Measurements from ENCODE around the gene WDR88. TPM values are rescaled to one million over a fixed set of nuclear protein-coding genes. Genes with fewer than 3 reads are reported as not detected.

The WDR88 gene
- total RNA-seq, 4 donors from 2014 or later, result not detected

DNA sequence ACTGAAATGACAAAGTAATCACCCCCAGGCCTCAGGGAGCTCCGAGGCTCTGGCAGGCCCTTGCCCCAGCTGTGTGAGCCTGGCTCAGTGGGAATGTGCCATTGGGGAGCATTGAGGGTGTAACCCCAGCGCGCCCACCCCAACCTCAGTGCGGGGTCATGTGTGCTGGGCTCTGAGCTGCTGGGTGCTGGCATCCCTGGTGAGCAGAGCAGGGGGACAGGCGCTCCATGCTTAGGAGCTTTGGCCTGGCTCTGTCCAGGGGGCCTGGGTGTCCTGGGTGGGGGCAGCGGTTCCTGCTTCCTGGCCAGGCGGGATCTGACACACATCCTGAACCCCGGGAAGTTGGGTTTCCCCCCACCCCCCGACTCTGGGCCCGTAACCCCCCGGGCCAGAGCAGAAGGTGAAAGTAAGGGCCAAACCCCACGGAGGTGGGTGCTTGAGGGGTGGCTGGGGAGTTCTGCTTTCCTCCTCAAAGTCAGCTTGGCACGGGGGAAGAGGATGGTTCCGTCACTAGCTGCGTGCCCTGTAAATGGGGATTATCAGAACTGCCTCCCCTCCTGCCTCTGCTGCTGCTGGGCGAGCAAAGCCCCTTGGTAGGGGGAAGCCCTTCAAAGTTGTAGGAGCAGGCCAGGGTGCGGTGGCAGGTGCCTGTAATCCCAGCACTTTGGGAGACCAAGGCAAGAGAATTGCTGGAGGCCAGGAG lies 63.9 kb downstream of the WDR88 start:
- Histone ChIP-seq H3K27ac (no peak overlapping the region), H3K4me3 (replicated peaks in 1 of 3) (peak overlapping the region in 1 of 3 donors; percentile 45), H3K36me3 (no peaks in the 10 kb centered on the region), H3K9me3 (no peaks in the 10 kb centered on the region), H3K27me3 (no peaks in the 10 kb centered on the region), H3K4me1 (peaks cover 8% of the 10 kb centered on the region in 2 donors)
- intact Hi-C loops (cut with DNase I), result no loop called here
- TF ChIP-seq POLR2A (IDR thresholded peaks at IDR 0.05), result no peak
- TF ChIP-seq, protein P1, sequence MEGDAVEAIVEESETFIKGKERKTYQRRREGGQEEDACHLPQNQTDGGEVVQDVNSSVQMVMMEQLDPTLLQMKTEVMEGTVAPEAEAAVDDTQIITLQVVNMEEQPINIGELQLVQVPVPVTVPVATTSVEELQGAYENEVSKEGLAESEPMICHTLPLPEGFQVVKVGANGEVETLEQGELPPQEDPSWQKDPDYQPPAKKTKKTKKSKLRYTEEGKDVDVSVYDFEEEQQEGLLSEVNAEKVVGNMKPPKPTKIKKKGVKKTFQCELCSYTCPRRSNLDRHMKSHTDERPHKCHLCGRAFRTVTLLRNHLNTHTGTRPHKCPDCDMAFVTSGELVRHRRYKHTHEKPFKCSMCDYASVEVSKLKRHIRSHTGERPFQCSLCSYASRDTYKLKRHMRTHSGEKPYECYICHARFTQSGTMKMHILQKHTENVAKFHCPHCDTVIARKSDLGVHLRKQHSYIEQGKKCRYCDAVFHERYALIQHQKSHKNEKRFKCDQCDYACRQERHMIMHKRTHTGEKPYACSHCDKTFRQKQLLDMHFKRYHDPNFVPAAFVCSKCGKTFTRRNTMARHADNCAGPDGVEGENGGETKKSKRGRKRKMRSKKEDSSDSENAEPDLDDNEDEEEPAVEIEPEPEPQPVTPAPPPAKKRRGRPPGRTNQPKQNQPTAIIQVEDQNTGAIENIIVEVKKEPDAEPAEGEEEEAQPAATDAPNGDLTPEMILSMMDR (IDR thresholded peaks at IDR 0.05), result no peak
- no peak for DNase-seq
- 68 to 89% methylated on average over 6 to 12 of the region's 17 CpGs for WGBS, 2 donors

DNA sequence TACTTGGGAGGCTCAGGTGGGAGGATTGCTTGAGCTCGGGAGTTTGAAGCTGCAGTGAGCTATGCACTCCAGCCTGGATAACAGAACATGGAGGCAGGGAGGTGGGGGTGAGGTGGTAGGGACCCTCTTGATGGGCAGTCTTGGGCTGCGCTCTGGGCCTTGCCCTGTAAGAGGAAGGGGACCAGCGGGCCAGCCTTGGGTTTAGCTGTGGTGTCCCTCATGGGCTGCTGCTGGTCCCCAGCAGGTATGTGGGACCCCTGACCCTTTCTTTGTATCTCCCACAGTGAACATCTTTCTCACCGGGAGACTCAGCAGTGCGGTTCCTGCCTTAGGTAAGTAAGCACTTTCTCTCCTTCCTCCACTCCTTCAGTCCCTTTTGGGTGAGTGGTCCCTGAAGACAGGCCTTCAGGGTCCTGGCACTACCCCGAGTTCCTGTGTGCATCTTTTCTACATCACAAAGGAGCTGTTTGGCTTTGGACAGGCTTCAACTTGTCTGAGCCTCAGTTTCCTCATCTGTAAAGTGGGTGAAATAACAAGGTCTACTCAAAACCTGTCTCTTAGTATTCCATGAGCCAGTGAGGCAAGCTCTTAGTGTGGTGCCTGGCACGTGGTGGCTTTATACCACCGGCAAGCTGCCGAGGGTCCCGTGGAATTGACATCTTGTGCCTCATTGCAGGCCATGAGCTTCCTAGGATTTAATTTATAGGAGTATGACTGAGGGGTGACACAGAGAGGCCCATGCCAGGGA lies 64.7 kb downstream of the WDR88 start:
- no peak overlapping the region for H3K4me3 ChIP-seq (replicated peaks in 1 of 3)
- H3K4me1 ChIP-seq, result peaks cover 8% of the 10 kb centered on the region in 2 donors
- TF ChIP-seq POLR2A (IDR thresholded peaks at IDR 0.05), result no peak
- TF ChIP-seq, protein P1 (IDR thresholded peaks at IDR 0.05), result no peak
- no peak for DNase-seq
- no peaks in the 10 kb centered on the region for H3K27me3 ChIP-seq
- intact Hi-C loops (cut with DNase I), result no loop called here
- H3K9me3 ChIP-seq, result no peaks in the 10 kb centered on the region
- no peaks in the 10 kb centered on the region for H3K36me3 ChIP-seq
- no peak overlapping the region for H3K27ac ChIP-seq
- WGBS, 2 donors, result 92 to 95% methylated on average over 10 of the region's 10 CpGs

DNA sequence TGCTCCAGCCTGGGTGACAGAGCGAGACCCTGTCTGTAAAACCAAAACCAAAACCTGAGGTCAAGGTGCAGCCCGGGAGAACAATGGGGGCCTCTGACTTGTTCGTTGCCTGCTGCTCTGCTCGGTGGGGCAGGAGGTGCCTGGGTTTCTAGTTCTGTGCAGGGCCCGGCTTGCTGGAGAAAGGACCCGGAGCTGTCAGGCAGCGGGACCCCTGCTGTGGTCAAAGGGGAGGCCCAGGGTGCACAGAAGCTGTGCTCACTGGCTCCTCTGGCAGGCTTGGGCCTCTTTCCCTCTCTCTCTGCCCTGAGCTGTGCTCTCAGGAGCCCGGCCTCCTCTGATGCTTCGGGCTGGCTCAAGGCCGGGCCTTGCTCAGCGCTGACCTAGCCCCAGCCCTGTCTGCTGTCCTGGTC lies 65.7 kb downstream of the WDR88 start:
- WGBS, 2 donors, result 86 to 96% methylated on average over 8 to 10 of the region's 11 CpGs
- DNase-seq, result no peak
- peaks cover 8% of the 10 kb centered on the region in 2 donors for H3K4me1 ChIP-seq
- no peaks in the 10 kb centered on the region for H3K27me3 ChIP-seq
- no peaks in the 10 kb centered on the region for H3K9me3 ChIP-seq
- TF ChIP-seq, protein P1 (IDR thresholded peaks at IDR 0.05), result no peak
- no peaks in the 10 kb centered on the region for H3K36me3 ChIP-seq
- no peak overlapping the region for H3K27ac ChIP-seq
- no peak overlapping the region for H3K4me3 ChIP-seq (replicated peaks in 1 of 3)
- intact Hi-C loops (cut with DNase I), result no loop called here

DNA sequence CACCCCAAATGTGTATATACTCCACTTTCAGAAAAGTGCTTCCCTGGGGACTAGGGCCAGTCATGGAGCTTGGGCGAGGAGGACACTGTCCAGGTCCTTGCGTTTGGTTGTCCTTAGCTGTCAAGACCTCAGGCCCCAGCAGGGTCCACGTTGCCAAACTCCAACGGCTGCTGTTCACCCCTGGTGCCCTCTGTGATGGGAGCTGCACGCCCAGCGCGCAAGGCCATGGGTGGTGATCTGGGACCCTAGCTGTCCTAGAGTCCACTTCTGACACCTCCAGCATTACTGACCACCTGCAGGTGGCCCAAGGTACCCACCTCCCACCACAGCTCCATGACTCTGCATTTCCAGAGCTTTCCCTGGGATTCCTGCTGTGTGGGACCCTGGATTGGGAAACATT lies 66.3 kb downstream of the WDR88 start:
- TF ChIP-seq, protein P1 (IDR thresholded peaks at IDR 0.05), result no peak
- no peak for TF ChIP-seq POLR2A (IDR thresholded peaks at IDR 0.05)
- no peaks in the 10 kb centered on the region for H3K27me3 ChIP-seq
- DNase-seq, result no peak
- intact Hi-C loops (cut with DNase I), result no loop called here
- no peaks in the 10 kb centered on the region for H3K9me3 ChIP-seq
- H3K27ac ChIP-seq, result no peak overlapping the region
- peaks cover 0 to 2% of the 10 kb centered on the region in 2 donors for H3K36me3 ChIP-seq
- peaks cover 8% of the 10 kb centered on the region in 2 donors for H3K4me1 ChIP-seq
- WGBS, 2 donors, result 96 to 100% methylated on average over 2 to 6 of the region's 7 CpGs
- H3K4me3 ChIP-seq (replicated peaks in 1 of 3), result no peak overlapping the region
